HCT116 (cell line): ENCODE results near the gene TNC. TPM values are rescaled to one million over a fixed set of nuclear protein-coding genes. Genes with fewer than 3 reads are reported as not detected.

Experiments used
- ATAC-seq: fragments of 200-7000 bp; cut with Tn5 transposase; 2 replicates; pipeline ENCODE4 v1.9.1; 2020; ENCODE audit warnings: mild to moderate bottlenecking, moderate library complexity
- BruUV-seq: library from RNA; stranded (reverse); fragments of 400-500 nt; replicated peaks from 2 replicates; lab custom pipeline; 2021; lab: Mats Ljungman, UMichigan
- CTCF ChIA-PET: fragments of 300-600 bp; sonication (Branson Sonifier 250); formaldehyde crosslinking; loops from one replicate; lab custom pipeline; 2021; ENCODE audit warnings: antibody characterized with exemption; lab: Charles Lee
- POLR2A ChIA-PET: fragments of 300-600, 350-600 bp; sonication (Branson Sonifier 250); formaldehyde crosslinking; loops from one replicate; lab custom pipeline; 2021; ENCODE audit warnings: antibody characterized with exemption; lab: Charles Lee
- RAD21 ChIA-PET, 2 experiments: fragments of 300-600 bp; sonication (Branson Sonifier 250); formaldehyde crosslinking; loops; one replicate each; lab custom pipeline; 2023; ENCODE audit warnings: low total read pairs in 2 of 2; ENCODE audit not compliant: uncharacterized antibody in 2 of 2, unreplicated experiment in 2 of 2, low non-redundant PET in 1 of 2; lab: Charles Lee
- DNase-seq: peaks from one replicate; pipeline ENCODE4 v3.0.0-alpha.2; 2010; ENCODE audit warnings: low read depth, low spot score
- H2AFZ ChIP-seq: fragments of 200-600 bp; shearing (Covaris generic), sonication (generic); 2 replicates; pipeline ENCODE4 v1.6.1; 2017; ENCODE audit warnings: low read depth, mixed run types, mixed read lengths, antibody characterized with exemption, low read length; ENCODE audit not compliant: poor library complexity, severe bottlenecking
- H3K27ac ChIP-seq: 2 replicates; pipeline ENCODE4 v1.5.1; 2012; ENCODE audit warnings: low read depth, low read length
- H3K27me3 ChIP-seq: fragments of 200-600 bp; sonication (generic); 2 replicates; pipeline ENCODE4 v1.6.1; 2016; ENCODE audit warnings: mixed run types, low read length, mixed read lengths; ENCODE audit not compliant: insufficient read depth
- H3K36me3 ChIP-seq, 2 experiments: fragments of 200-500 bp in 1 of 2; fragments of 200-600 bp in 1 of 2; sonication (Bioruptor generic) in 1 of 2; sonication (generic) in 1 of 2; 2 replicates each; pipeline versions ENCODE4 v1.5.1 to v1.6.1; 2014 to 2016; ENCODE audit warnings: low read length in 2 of 2, inconsistent platforms in 1 of 2, mixed read lengths in 1 of 2, mixed run types in 1 of 2; ENCODE audit not compliant: insufficient read depth in 2 of 2, control insufficient read depth in 1 of 2
- H3K4me1 ChIP-seq, 2 experiments: fragments of 200-600 bp in 1 of 2; sonication (generic) in 1 of 2; 2 replicates each; pipeline versions ENCODE4 v1.5.1 to v1.6.1; 2012 to 2017; ENCODE audit warnings: low read length in 2 of 2, inconsistent platforms in 1 of 2, mild to moderate bottlenecking in 1 of 2, mixed read lengths in 1 of 2, mixed run types in 1 of 2, moderate library complexity in 1 of 2; ENCODE audit not compliant: insufficient read depth in 2 of 2, control insufficient read depth in 1 of 2
- H3K4me2 ChIP-seq: fragments of 200-600 bp; sonication (generic); 2 replicates; pipeline ENCODE4 v1.6.1; 2017; ENCODE audit warnings: mixed run types, low read length, mixed read lengths
- H3K4me3 ChIP-seq, 2 experiments: fragments of 200-600 bp in 1 of 2; sonication (generic) in 1 of 2; replicated peaks in 1 of 2; 2 replicates each; pipeline ENCODE4 v1.5.1; 2011 to 2016; ENCODE audit warnings: low read length in 2 of 2, control low read depth in 1 of 2, low read depth in 1 of 2, mild to moderate bottlenecking in 1 of 2, mixed read lengths in 1 of 2, mixed run types in 1 of 2
- H3K79me2 ChIP-seq: fragments of 200-600 bp; sonication (generic); 2 replicates; pipeline ENCODE4 v1.6.1; 2017; ENCODE audit warnings: mild to moderate bottlenecking, mixed run types, low read length, moderate library complexity, mixed read lengths; ENCODE audit not compliant: insufficient read depth
- H3K9ac ChIP-seq: fragments of 200-600 bp; sonication (generic); 2 replicates; pipeline ENCODE4 v1.6.1; 2016; ENCODE audit warnings: low read length, mixed read lengths
- H3K9me2 ChIP-seq: fragments of 200-600 bp; sonication (generic), shearing (Covaris generic); 2 replicates; pipeline ENCODE4 v1.6.1; 2017; ENCODE audit warnings: mixed run types, mild to moderate bottlenecking, moderate library complexity; ENCODE audit not compliant: insufficient read depth
- H3K9me3 ChIP-seq, 2 experiments: fragments of 200-500 bp in 1 of 2; fragments of 200-600 bp in 1 of 2; sonication (Bioruptor generic) in 1 of 2; sonication (generic) in 1 of 2; 2 replicates each; pipeline ENCODE4 v1.6.1; 2014 to 2017; ENCODE audit warnings: low read length in 2 of 2, mixed read lengths in 2 of 2, inconsistent platforms in 1 of 2, low read depth in 1 of 2, mild to moderate bottlenecking in 1 of 2, mixed run types in 1 of 2, moderate library complexity in 1 of 2; ENCODE audit not compliant: control insufficient read depth in 1 of 2, insufficient read depth in 1 of 2
- H4K20me1 ChIP-seq: fragments of 200-600 bp; sonication (generic), shearing (Covaris generic); 2 replicates; pipeline ENCODE4 v1.6.1; 2017; ENCODE audit warnings: mixed run types, mild to moderate bottlenecking, moderate library complexity; ENCODE audit not compliant: insufficient read depth
- CBX3 ChIP-seq: IDR thresholded peaks from 2 replicates; pipeline ENCODE4 v1.6.1; 2012; ENCODE audit warnings: low read depth
- CEBPB ChIP-seq: IDR thresholded peaks from 2 replicates; pipeline ENCODE4 v1.6.1; 2012; ENCODE audit warnings: low read depth
- FOSL1 ChIP-seq: IDR thresholded peaks from 2 replicates; pipeline ENCODE4 v1.6.1; 2012; ENCODE audit warnings: low read depth
- JUND ChIP-seq: IDR thresholded peaks from 2 replicates; pipeline ENCODE4 v1.6.1; 2012
- POLR2A ChIP-seq: IDR thresholded peaks from 2 replicates; pipeline ENCODE4 v1.7.0; 2011; ENCODE audit warnings: borderline replicate concordance; ENCODE audit not compliant: insufficient read depth, insufficient read length; ENCODE audit errors: extremely low read depth
- RAD21 ChIP-seq: IDR thresholded peaks from 2 replicates; pipeline ENCODE4 v1.6.1; 2012; ENCODE audit warnings: low read depth, mild to moderate bottlenecking
- YY1 ChIP-seq: IDR thresholded peaks from 2 replicates; pipeline ENCODE4 v1.6.1; 2011; ENCODE audit warnings: low read length, low read depth, moderate library complexity, mild to moderate bottlenecking; ENCODE audit not compliant: insufficient replicate concordance; ENCODE audit errors: extremely low read depth
- ZFX ChIP-seq: fragments of 450-650 bp; IDR thresholded peaks from 2 replicates; pipeline ENCODE4 v1.6.1; 2017
- intact Hi-C: fragments of 100-400 bp; cut with micrococcal nuclease; formaldehyde crosslinking; loops from 2 replicates; pipeline ENCODE4 v1.10.0; 2022
- total RNA-seq: library from RNA; stranded (reverse); gene quantifications from one replicate; pipeline ENCODE4 v1.2.1, GENCODE V29; 2021; ENCODE audit not compliant: unreplicated experiment
- TF ChIP-seq, protein P1 (sequence below): IDR thresholded peaks from 2 replicates; pipeline ENCODE4 v1.6.1; 2012
- TF ChIP-seq, protein P2 (sequence below): IDR thresholded peaks from 2 replicates; pipeline ENCODE4 v1.6.1; 2012; ENCODE audit warnings: low read depth

Gene TNC
- total RNA-seq, 1 experiment from 2014 or later: 0.49 TPM

DNA sequence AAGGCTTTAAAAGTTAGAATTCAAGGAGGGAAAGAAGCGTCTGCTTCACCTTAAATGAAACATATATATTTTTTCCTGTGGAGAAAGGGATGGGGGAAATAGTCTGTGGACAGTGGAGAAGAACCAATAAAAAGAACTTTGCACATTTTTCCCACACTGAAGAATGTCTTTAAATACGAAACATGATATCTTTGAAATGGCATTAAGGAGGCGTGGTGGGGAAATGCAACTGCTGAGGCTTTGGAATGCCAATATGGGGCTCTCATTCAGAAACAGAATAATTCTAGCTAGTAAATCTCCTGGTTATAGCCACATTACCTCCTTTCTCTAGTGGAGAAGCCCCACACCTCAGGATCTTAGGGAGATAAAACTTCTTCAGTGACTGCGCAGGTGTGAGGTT, 46.8 kb downstream of the TNC start:
- Histone ChIP-seq H3K4me1 (no peaks in the 10 kb centered on the region), H2AFZ (no peak overlapping the region), H4K20me1 (no peaks in the 10 kb centered on the region), H3K9ac (no peak overlapping the region), H3K36me3 (no peaks in the 10 kb centered on the region), H3K9me2 (no peaks in the 10 kb centered on the region), H3K9me3 (no peaks in the 10 kb centered on the region), H3K27me3 (peaks cover 8% of the 10 kb centered on the region), H3K79me2 (no peaks in the 10 kb centered on the region), H3K27ac (no peak overlapping the region), H3K4me2 (no peak overlapping the region), H3K4me3 (no peak overlapping the region)
- TF ChIP-seq, protein P1, sequence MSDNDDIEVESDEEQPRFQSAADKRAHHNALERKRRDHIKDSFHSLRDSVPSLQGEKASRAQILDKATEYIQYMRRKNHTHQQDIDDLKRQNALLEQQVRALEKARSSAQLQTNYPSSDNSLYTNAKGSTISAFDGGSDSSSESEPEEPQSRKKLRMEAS: no peak
- TF ChIP-seq, protein P2, sequence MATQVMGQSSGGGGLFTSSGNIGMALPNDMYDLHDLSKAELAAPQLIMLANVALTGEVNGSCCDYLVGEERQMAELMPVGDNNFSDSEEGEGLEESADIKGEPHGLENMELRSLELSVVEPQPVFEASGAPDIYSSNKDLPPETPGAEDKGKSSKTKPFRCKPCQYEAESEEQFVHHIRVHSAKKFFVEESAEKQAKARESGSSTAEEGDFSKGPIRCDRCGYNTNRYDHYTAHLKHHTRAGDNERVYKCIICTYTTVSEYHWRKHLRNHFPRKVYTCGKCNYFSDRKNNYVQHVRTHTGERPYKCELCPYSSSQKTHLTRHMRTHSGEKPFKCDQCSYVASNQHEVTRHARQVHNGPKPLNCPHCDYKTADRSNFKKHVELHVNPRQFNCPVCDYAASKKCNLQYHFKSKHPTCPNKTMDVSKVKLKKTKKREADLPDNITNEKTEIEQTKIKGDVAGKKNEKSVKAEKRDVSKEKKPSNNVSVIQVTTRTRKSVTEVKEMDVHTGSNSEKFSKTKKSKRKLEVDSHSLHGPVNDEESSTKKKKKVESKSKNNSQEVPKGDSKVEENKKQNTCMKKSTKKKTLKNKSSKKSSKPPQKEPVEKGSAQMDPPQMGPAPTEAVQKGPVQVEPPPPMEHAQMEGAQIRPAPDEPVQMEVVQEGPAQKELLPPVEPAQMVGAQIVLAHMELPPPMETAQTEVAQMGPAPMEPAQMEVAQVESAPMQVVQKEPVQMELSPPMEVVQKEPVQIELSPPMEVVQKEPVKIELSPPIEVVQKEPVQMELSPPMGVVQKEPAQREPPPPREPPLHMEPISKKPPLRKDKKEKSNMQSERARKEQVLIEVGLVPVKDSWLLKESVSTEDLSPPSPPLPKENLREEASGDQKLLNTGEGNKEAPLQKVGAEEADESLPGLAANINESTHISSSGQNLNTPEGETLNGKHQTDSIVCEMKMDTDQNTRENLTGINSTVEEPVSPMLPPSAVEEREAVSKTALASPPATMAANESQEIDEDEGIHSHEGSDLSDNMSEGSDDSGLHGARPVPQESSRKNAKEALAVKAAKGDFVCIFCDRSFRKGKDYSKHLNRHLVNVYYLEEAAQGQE: no peak
- TF ChIP-seq YY1 (no peak), CEBPB (no peak), POLR2A (no peak), CBX3 (no peak), RAD21 (no peak), ZFX (no peak), JUND (no peak), FOSL1 (no peak)
- ATAC-seq: no peak
- DNase-seq: no peak
- POLR2A ChIA-PET: no interaction called here
- CTCF ChIA-PET: no interaction called here
- RAD21 ChIA-PET: no interaction called here
- intact Hi-C loops: no loop called here
- no TSS peak for BruUV-seq
